ENCODE measurements around the gene COL7A1.

COL7A1 gene

GRCh38 chr3:48619541-48620524 lies 24.7 kb upstream of the COL7A1 start:
- no peak for DNase-seq (ENCODE audit: low spot score)

GRCh38 chr3:48617559-48617958 lies 22.4 kb upstream of the COL7A1 start:
- no peak for DNase-seq (ENCODE audit: low spot score)

- peak; percentile 76 for DNase-seq (ENCODE audit: low spot score)
These were observed 18.9 kb upstream of the COL7A1 start for GRCh38 chr3:48614044-48614443.

GRCh38 chr3:48612309-48612708 lies 17.2 kb upstream of the COL7A1 start:
- DNase-seq (ENCODE audit: low spot score) = no peak

GRCh38 chr3:48609088-48610005 lies 14.2 kb upstream of the COL7A1 start, which contains the start of gene UQCRC1:
Gene UQCRC1 (minus strand): TSS chr3:48609646. CDS start chr3:48609620, 26 bp downstream.
- peak; percentile 99 for DNase-seq (ENCODE audit: low spot score)

- DNase-seq (ENCODE audit: low spot score) = no peak
These were observed 12.4 kb upstream of the COL7A1 start for GRCh38 chr3:48607519-48607918.

- DNase-seq (ENCODE audit: low spot score) = no peak
These were observed 6.5 kb upstream of the COL7A1 start for GRCh38 chr3:48601622-48601994.

GRCh38 chr3:48600711-48601621 lies 5.8 kb upstream of the COL7A1 start:
- no peak for DNase-seq (ENCODE audit: low spot score)

- no peak for DNase-seq (ENCODE audit: low spot score)
These were observed 4.6 kb upstream of the COL7A1 start for GRCh38 chr3:48599509-48600285.

GRCh38 chr3:48599077-48599501 lies 4.0 kb upstream of the COL7A1 start:
- no peak for DNase-seq (ENCODE audit: low spot score)

- peak; percentile 92 for DNase-seq (ENCODE audit: low spot score)
These were observed 3.4 kb upstream of the COL7A1 start for GRCh38 chr3:48598323-48599076.

- no peak for DNase-seq (ENCODE audit: low spot score)
These were observed 2.3 kb upstream of the COL7A1 start for GRCh38 chr3:48597408-48597800.

- no peak for DNase-seq (ENCODE audit: low spot score)
These were observed 1.7 kb upstream of the COL7A1 start for GRCh38 chr3:48596676-48597407.

- DNase-seq (ENCODE audit: low spot score) = no peak
These were observed 1.0 kb upstream of the COL7A1 start for GRCh38 chr3:48596157-48596556.

GRCh38 chr3:48595526-48596121 lies 495 bp upstream of the COL7A1 start:
- DNase-seq (ENCODE audit: low spot score) = peak; percentile 95

GRCh38 chr3:48594417-48595049 lies 596 bp downstream of the COL7A1 start:
- peak; percentile 61 for DNase-seq (ENCODE audit: low spot score)

- no peak for DNase-seq (ENCODE audit: low spot score)
These were observed 1.8 kb downstream of the COL7A1 start for GRCh38 chr3:48593337-48593736.

- no peak for DNase-seq (ENCODE audit: low spot score)
These were observed 2.5 kb downstream of the COL7A1 start for GRCh38 chr3:48592519-48593087.

All from AG20443 (cell line).